CD4-positive, alpha-beta T cell treated with Interferon alpha-2 for 1 hour (primary cell): ENCODE data around the gene GNPAT.

Experiments used
- DNase-seq, 2 donors: peaks; one replicate each; pipeline ENCODE4 v3.0.0-alpha.2; 2020 to 2022

GNPAT gene

GRCh38 chr1:231214918-231215680 lies 25.9 kb upstream of the GNPAT start:
- no peak for DNase-seq

GRCh38 chr1:231215681-231216385 lies 25.2 kb upstream of the GNPAT start:
- DNase-seq = no peak

- DNase-seq = no peak
Measured at GRCh38 chr1:231216498-231216897, 24.5 kb upstream of the GNPAT start.

- no peak for DNase-seq
Measured at GRCh38 chr1:231217056-231217455, 24.0 kb upstream of the GNPAT start.

- no peak for DNase-seq
Measured at GRCh38 chr1:231218078-231218477, 22.9 kb upstream of the GNPAT start.

GRCh38 chr1:231219422-231220401 lies 21.3 kb upstream of the GNPAT start:
- no peak for DNase-seq

- no peak for DNase-seq
Measured at GRCh38 chr1:231220801-231221200, 20.2 kb upstream of the GNPAT start.

GRCh38 chr1:231226156-231226555 lies 14.9 kb upstream of the GNPAT start:
- DNase-seq = no peak

- no peak for DNase-seq
Measured at GRCh38 chr1:231231511-231231910, 9.5 kb upstream of the GNPAT start.

GRCh38 chr1:231232870-231233734 lies 7.9 kb upstream of the GNPAT start:
- no peak for DNase-seq

GRCh38 chr1:231233735-231234417 lies 7.1 kb upstream of the GNPAT start:
- DNase-seq = no peak

- DNase-seq = no peak
Measured at GRCh38 chr1:231234506-231234905, 6.5 kb upstream of the GNPAT start.

- DNase-seq = no peak
Measured at GRCh38 chr1:231235526-231236207, 5.3 kb upstream of the GNPAT start.

- DNase-seq = no peak
Measured at GRCh38 chr1:231236208-231236591, 4.8 kb upstream of the GNPAT start.

GRCh38 chr1:231236938-231237337 lies 4.1 kb upstream of the GNPAT start:
- no peak for DNase-seq

- DNase-seq = no peak
Measured at GRCh38 chr1:231238298-231238697, 2.7 kb upstream of the GNPAT start.

- DNase-seq = no peak
Measured at GRCh38 chr1:231240531-231240882, 505 bp upstream of the GNPAT start.

- DNase-seq = no peak
Measured at GRCh38 chr1:231241750-231242149, 738 bp downstream of the GNPAT start.

- no peak for DNase-seq
Measured at GRCh38 chr1:231242516-231243198, 1.6 kb downstream of the GNPAT start.

GRCh38 chr1:231248778-231249177 lies 7.8 kb downstream of the GNPAT start:
- no peak for DNase-seq

GRCh38 chr1:231252336-231252735 lies 11.3 kb downstream of the GNPAT start:
- DNase-seq = no peak
